HG03571 (cell line): ENCODE data around the gene AGAP1.
"Not testable (repeated sequence)": the region's sequence is repeated elsewhere in the genome, so short reads cannot be mapped to it uniquely, and the experiment has no call there.

ENCODE experiments used
- ATAC-seq: cut with Tn5 transposase; IDR thresholded peaks from one replicate; pipeline ENCODE4 v1.9.1; 2021; ENCODE audit not compliant: unreplicated experiment

The AGAP1 gene

GRCh38 chr2:236125541-236125940, 631.7 kb downstream of the AGAP1 start:
- no peak for ATAC-seq

GRCh38 chr2:236127010-236127409, 633.2 kb downstream of the AGAP1 start:
- ATAC-seq = no peak

GRCh38 chr2:236128321-236128720, 634.5 kb downstream of the AGAP1 start:
- ATAC-seq = no peak

GRCh38 chr2:236129935-236130334, 636.1 kb downstream of the AGAP1 start:
- no peak for ATAC-seq

GRCh38 chr2:236130349-236130998, 636.6 kb downstream of the AGAP1 start:
- ATAC-seq = no peak

- ATAC-seq = no peak
Measured at GRCh38 chr2:236131073-236131692, 637.3 kb downstream of the AGAP1 start.

GRCh38 chr2:236133410-236134012, 639.7 kb downstream of the AGAP1 start:
- no peak for ATAC-seq

GRCh38 chr2:236136538-236136937, 642.7 kb downstream of the AGAP1 start:
- ATAC-seq = no peak

- ATAC-seq = no peak
Measured at GRCh38 chr2:236137066-236137465, 643.2 kb downstream of the AGAP1 start.

GRCh38 chr2:236141616-236142015, 647.8 kb downstream of the AGAP1 start:
- not testable (repeated sequence) for ATAC-seq

GRCh38 chr2:236143811-236144210, 650.0 kb downstream of the AGAP1 start:
- no peak for ATAC-seq

- no peak for ATAC-seq
Measured at GRCh38 chr2:236146436-236146835, 652.6 kb downstream of the AGAP1 start.

- no peak for ATAC-seq
Measured at GRCh38 chr2:236155406-236155805, 661.6 kb downstream of the AGAP1 start.

GRCh38 chr2:236156095-236156859, 662.4 kb downstream of the AGAP1 start:
- ATAC-seq = no peak

GRCh38 chr2:236156860-236157194, 663.0 kb downstream of the AGAP1 start:
- ATAC-seq = no peak

GRCh38 chr2:236157366-236157765, 663.5 kb downstream of the AGAP1 start:
- ATAC-seq = no peak

GRCh38 chr2:236157815-236158498, 664.1 kb downstream of the AGAP1 start:
- no peak for ATAC-seq

GRCh38 chr2:236158969-236159777, 665.3 kb downstream of the AGAP1 start:
- no peak for ATAC-seq

GRCh38 chr2:236159778-236160170, 665.9 kb downstream of the AGAP1 start:
- no peak for ATAC-seq

GRCh38 chr2:236160366-236161081, 666.7 kb downstream of the AGAP1 start:
- no peak for ATAC-seq
